K562 (cell line): Measurements from ENCODE around the gene HEATR9. TPM values are rescaled to one million over a fixed set of nuclear protein-coding genes. Genes with fewer than 3 reads are reported as not detected.
A peak's percentile ranks its signal among the peaks of the same experiment; 100 is the strongest.

Experiments
- ATAC-seq: fragments of 200-7000 bp; cut with Tn5 transposase; 3 replicates; pipeline ENCODE4 v1.9.1; 2020; ENCODE audit warnings: moderate library complexity
- BruUV-seq: library from RNA; stranded (reverse); fragments of 400-500 nt; replicated peaks from 2 replicates; lab custom pipeline; 2021; lab: Mats Ljungman, UMichigan
- CTCF ChIA-PET: fragments of 300-600 bp; formaldehyde crosslinking; extraction: SDS; loops from one replicate; lab custom pipeline; 2021; ENCODE audit warnings: low intra/inter-chr PET ratio; lab: Yijun Ruan, JAX
- POLR2A ChIA-PET: fragments of 300-600, 350-650 bp; sonication (Branson Sonifier 250); formaldehyde crosslinking; extraction: SDS; loops from one replicate; lab custom pipeline; 2021; ENCODE audit warnings: antibody characterized with exemption, inconsistent platforms; lab: Yijun Ruan, JAX
- DNase-seq, 4 experiments: peaks; one replicate each; pipeline versions ENCODE4 v3.0.0 to v3.0.0-alpha.2; 2011 to 2018; ENCODE audit warnings: low spot score in 3 of 4, mixed read lengths in 3 of 4; ENCODE audit errors: extremely low read depth in 1 of 4
- FAIRE-seq: peaks from 2 replicates; lab custom pipeline; 2011; peaks lifted over from hg19 to GRCh38; lab: Jason Lieb, UNC
- H2AFZ ChIP-seq: 2 replicates; pipeline ENCODE4 v1.6.0; 2011; ENCODE audit warnings: low read depth, low read length, control low read depth, inconsistent platforms
- H3K27ac ChIP-seq: fragments of 200-600 bp; 3 replicates; pipeline ENCODE4 v1.8.0; 2011; ENCODE audit warnings: low read depth, mild to moderate bottlenecking, control low read depth, inconsistent platforms, low read length, moderate library complexity, mixed read lengths; ENCODE audit errors: extremely low read depth
- H3K27me3 ChIP-seq, 2 experiments: fragments of 300-600 bp in 1 of 2; 2 replicates in 1 of 2; 3 replicates in 1 of 2; pipeline versions ENCODE4 v1.6.0 to v1.8.0; 2011; ENCODE audit warnings: inconsistent platforms in 2 of 2, low read length in 2 of 2, mild to moderate bottlenecking in 1 of 2, mixed read lengths in 1 of 2, moderate library complexity in 1 of 2; ENCODE audit not compliant: control insufficient read depth in 2 of 2, insufficient read depth in 2 of 2
- H3K36me3 ChIP-seq: fragments of 300-600 bp; 3 replicates; pipeline ENCODE4 v1.8.0; 2011; ENCODE audit warnings: mild to moderate bottlenecking, low read length, inconsistent platforms; ENCODE audit not compliant: control insufficient read depth, insufficient read depth
- H3K4me1 ChIP-seq, 2 experiments: fragments of 200-600 bp in 1 of 2; replicated peaks in 1 of 2; 2 replicates in 1 of 2; 3 replicates in 1 of 2; pipeline versions ENCODE4 v1.5.1 to v1.8.0; 2011; ENCODE audit warnings: inconsistent platforms in 2 of 2, low read length in 2 of 2, mild to moderate bottlenecking in 1 of 2, mixed read lengths in 1 of 2, moderate library complexity in 1 of 2; ENCODE audit not compliant: control insufficient read depth in 2 of 2, insufficient read depth in 2 of 2
- H3K4me2 ChIP-seq: 2 replicates; pipeline ENCODE4 v1.6.1; 2011; ENCODE audit warnings: low read length, control low read depth, inconsistent platforms, mixed read lengths; ENCODE audit not compliant: insufficient read depth
- H3K4me3 ChIP-seq: fragments of 200-600 bp; sonication (generic), shearing (Covaris generic); 2 replicates; pipeline ENCODE4 v1.5.1; 2016; ENCODE audit warnings: control low read depth, inconsistent platforms
- H3K79me2 ChIP-seq: fragments of 200-600 bp; 3 replicates; pipeline ENCODE4 v1.8.0; 2011; ENCODE audit warnings: low read length, inconsistent platforms; ENCODE audit not compliant: control insufficient read depth, insufficient read depth
- H3K9ac ChIP-seq, 2 experiments: 2 replicates each; pipeline versions ENCODE4 v1.6.0 to v1.6.1; 2011; ENCODE audit warnings: low read depth in 2 of 2, low read length in 2 of 2, control low read depth in 1 of 2, inconsistent platforms in 1 of 2, mild to moderate bottlenecking in 1 of 2, mixed read lengths in 1 of 2; ENCODE audit not compliant: insufficient read depth in 1 of 2
- H3K9me1 ChIP-seq: one replicate; pipeline ENCODE4 v1.6.0; 2011; ENCODE audit warnings: inconsistent platforms, mild to moderate bottlenecking, low read length, moderate library complexity; ENCODE audit not compliant: control insufficient read depth, insufficient read depth
- H3K9me3 ChIP-seq: replicated peaks from 2 replicates; pipeline ENCODE4 v1.5.1; 2011; ENCODE audit warnings: low read depth, low read length, inconsistent platforms; ENCODE audit not compliant: control insufficient read depth, insufficient read depth
- H4K20me1 ChIP-seq: replicated peaks from 2 replicates; pipeline ENCODE4 v1.6.1; 2011; ENCODE audit warnings: low read length, inconsistent platforms, mixed read lengths; ENCODE audit not compliant: control insufficient read depth, insufficient read depth
- ATF3 ChIP-seq, 2 experiments: fragments of 450-650 bp in 1 of 2; sonication (generic) in 1 of 2; formaldehyde crosslinking in 1 of 2; IDR thresholded peaks in 1 of 2; conservative IDR thresholded peaks in 1 of 2; 2 replicates each; pipeline versions ENCODE4 v1.6.1 to v1.8.1; 2016 to 2023; ENCODE audit warnings: mild to moderate bottlenecking in 2 of 2, moderate library complexity in 2 of 2, inconsistent platforms in 1 of 2, missing genetic modification reagents in 1 of 2
- CBFA2T3 ChIP-seq: fragments of 450-650 bp; IDR thresholded peaks from 2 replicates; pipeline ENCODE4 v1.6.1; 2017
- EWSR1 ChIP-seq: fragments of 450-650 bp; IDR thresholded peaks from 2 replicates; pipeline ENCODE4 v1.6.1; 2018; ENCODE audit warnings: borderline replicate concordance, mild to moderate bottlenecking, low read depth, moderate library complexity; ENCODE audit not compliant: partially characterized antibody
- HIVEP1 ChIP-seq: fragments of 250-450 bp; sonication (Bioruptor Pico); IDR thresholded peaks from 2 replicates; pipeline ENCODE4 v1.4.0; 2020; ENCODE audit warnings: mild to moderate bottlenecking
- JUND ChIP-seq, 2 experiments: IDR thresholded peaks; 2 replicates in 1 of 2; 3 replicates in 1 of 2; pipeline ENCODE4 v1.6.1; 2011; ENCODE audit warnings: borderline replicate concordance in 2 of 2, low read depth in 2 of 2, low read length in 2 of 2, improper control_type of control experiment in 1 of 2, missing biosample characterization in 1 of 2, missing genetic modification characterization in 1 of 2, missing genetic modification reagents in 1 of 2
- POLR2AphosphoS2 ChIP-seq: IDR thresholded peaks from 2 replicates; pipeline ENCODE4 v1.6.1; 2012; ENCODE audit warnings: low read length, improper control_type of control experiment
- SIRT6 ChIP-seq: IDR thresholded peaks from one replicate; pipeline ENCODE4 v1.6.1; 2012; ENCODE audit warnings: low read depth, mild to moderate bottlenecking, control low read depth, inconsistent platforms, low read length, moderate library complexity
- SMAD1 ChIP-seq: fragments of 150-350 bp; IDR thresholded peaks from 2 replicates; pipeline ENCODE4 v1.6.1; 2014; ENCODE audit warnings: low read length, low read depth; ENCODE audit not compliant: partially characterized antibody
- TBL1XR1 ChIP-seq, 2 experiments: IDR thresholded peaks; 2 replicates each; pipeline ENCODE4 v1.6.1; 2012; ENCODE audit warnings: improper control_type of control experiment in 2 of 2, low read length in 2 of 2, mild to moderate bottlenecking in 1 of 2
- TSC22D4 ChIP-seq: fragments of 450-650 bp; IDR thresholded peaks from 2 replicates; pipeline ENCODE4 v1.6.1; 2016; ENCODE audit warnings: missing genetic modification characterization, missing biosample characterization, control low read depth
- ZBTB8A ChIP-seq: fragments of 450-650 bp; IDR thresholded peaks from 2 replicates; pipeline ENCODE4 v1.6.1; 2018; ENCODE audit warnings: mild to moderate bottlenecking, moderate library complexity; ENCODE audit not compliant: partially characterized antibody
- WGBS: fragments of 100-300 bp; shearing (Covaris generic); methylation state at CpG from one replicate; pipeline ENCODE4 v1.1.6; 2016; ENCODE audit warnings: low coverage, mixed read lengths; ENCODE audit not compliant: insufficient coverage; ENCODE audit errors: missing lambda C conversion rate; 5-methylcytosine and 5-hydroxymethylcytosine counted together
- in situ Hi-C: fragments of 300-500 bp; cut with MboI; formaldehyde crosslinking; loops from 4 replicates; pipeline ENCODE4 v1.15.0; 2018; ENCODE audit warnings: inconsistent platforms, mixed read lengths
- intact Hi-C: fragments of 100-400 bp; cut with micrococcal nuclease; formaldehyde crosslinking; loops from 2 replicates; pipeline ENCODE4 v1.14.2; 2022
- polyA plus RNA-seq, 8 experiments: library from polyadenylated mRNA; depleted of rRNA in 4 of 8; stranded (reverse) in 5 of 8; unstranded in 3 of 8; fragments of >200 nt; fragmentation: Nextera tagmentation in 2 of 8; fragmentation: Illumina TruSeq in 1 of 8; extraction: Ambion mirVana in 2 of 8; extraction: Trizol in 1 of 8; gene quantifications; 2 replicates each; pipeline versions ENCODE4 v1.2.1 to v1.2.3, GENCODE V29; 2011 to 2014; ENCODE audit warnings: inconsistent platforms in 1 of 8, missing spikeins in 1 of 8
- total RNA-seq, 7 experiments: library from RNA; depleted of rRNA in 6 of 7; stranded (reverse); fragments of >200 nt in 6 of 7; fragmentation: Illumina TruSeq in 2 of 7; extraction: Trizol in 2 of 7; gene quantifications; 2 replicates each; pipeline versions ENCODE4 v1.2.1 to v1.2.3, GENCODE V29; 2011 to 2021; ENCODE audit warnings: low replicate concordance in 1 of 7
- TF ChIP-seq, protein P1 (sequence below): fragments of 200-800 bp; sonication (Bioruptor generic); IDR thresholded peaks from 2 replicates; pipeline ENCODE4 v1.6.1; 2017; ENCODE audit warnings: missing genetic modification characterization, missing compliant biosample characterization
- TF ChIP-seq, protein P2 (sequence below): sonication (generic); formaldehyde crosslinking; IDR thresholded peaks from 2 replicates; pipeline ENCODE4 v1.8.0; 2022; ENCODE audit warnings: mild to moderate bottlenecking, missing genetic modification reagents

The HEATR9 gene
- total and polyA plus RNA-seq, 9 of the 15 experiments (the other 6 are each of a cell fraction or from before 2014, with no cell fraction given), result not detected

DNA sequence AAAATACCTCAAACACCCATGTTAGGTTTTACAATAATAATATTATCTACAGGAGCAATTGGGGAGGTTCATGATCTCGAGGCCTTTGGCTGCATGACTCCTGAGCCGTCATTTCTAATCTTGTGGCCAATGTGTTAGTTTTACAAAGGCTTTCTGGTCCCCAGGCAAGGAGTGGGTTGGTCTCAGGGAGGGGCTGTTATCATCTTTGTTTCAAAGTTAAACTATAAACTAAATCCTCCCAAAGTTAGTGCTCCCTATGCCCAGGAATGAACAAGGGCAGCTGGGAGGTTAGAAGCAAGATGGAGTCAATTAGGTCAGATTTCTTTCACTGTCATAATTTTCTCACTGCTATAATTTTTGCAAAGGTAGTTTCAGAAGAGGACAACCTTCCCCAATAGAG, 20.6 kb upstream of the HEATR9 start (continued):
- TF ChIP-seq, protein P1, sequence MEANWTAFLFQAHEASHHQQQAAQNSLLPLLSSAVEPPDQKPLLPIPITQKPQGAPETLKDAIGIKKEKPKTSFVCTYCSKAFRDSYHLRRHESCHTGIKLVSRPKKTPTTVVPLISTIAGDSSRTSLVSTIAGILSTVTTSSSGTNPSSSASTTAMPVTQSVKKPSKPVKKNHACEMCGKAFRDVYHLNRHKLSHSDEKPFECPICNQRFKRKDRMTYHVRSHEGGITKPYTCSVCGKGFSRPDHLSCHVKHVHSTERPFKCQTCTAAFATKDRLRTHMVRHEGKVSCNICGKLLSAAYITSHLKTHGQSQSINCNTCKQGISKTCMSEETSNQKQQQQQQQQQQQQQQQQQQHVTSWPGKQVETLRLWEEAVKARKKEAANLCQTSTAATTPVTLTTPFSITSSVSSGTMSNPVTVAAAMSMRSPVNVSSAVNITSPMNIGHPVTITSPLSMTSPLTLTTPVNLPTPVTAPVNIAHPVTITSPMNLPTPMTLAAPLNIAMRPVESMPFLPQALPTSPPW (CRISPR knock-in tag), result no peak
- TF ChIP-seq POLR2AphosphoS2 (no peak), TSC22D4 (no peak), SIRT6 (no peak), TBL1XR1 (IDR thresholded peaks at IDR 0.05; ENCODE audit: low read length in 2 of 2) (no peak), CBFA2T3 (no peak)

DNA sequence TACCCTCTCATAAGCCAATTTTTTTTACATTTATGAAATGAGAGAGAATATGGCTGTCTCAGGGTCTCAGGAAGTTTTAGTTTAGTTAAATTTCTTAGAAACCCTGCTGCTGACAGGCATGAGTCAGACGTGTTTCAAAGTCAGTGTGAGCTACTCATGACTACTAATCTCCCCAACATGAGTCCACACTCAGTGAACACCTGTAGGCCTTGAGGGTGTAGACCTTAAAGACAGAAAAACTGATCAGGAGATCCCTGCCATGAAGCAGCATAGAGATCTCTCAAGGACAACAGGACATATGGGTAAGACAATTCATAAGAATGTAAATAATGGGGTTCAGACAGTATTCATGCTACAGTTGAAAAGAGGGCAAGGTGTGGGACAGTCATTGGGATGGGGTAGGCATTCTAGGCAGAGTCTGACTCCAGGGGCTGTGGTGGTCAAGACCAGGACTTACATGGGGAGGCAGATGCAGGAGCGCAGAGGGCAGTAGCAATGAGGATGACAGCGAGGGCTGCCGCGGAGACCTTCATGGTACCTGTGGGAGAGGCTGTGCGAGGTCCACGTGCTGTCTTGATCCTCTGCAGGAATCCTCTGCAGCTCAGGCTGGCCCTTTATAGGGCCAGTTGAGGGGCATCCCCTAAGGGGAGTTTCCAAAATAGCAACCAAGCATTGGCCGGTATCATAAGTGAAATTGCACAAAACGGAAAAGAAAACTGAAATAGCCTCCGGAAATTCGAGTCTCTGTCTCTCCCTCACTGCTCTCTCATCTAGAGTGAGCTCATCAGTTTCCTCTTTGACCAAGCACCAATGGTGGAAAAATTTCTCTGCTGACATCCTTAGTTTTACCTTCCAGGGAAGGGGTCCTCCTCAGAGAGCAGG, 11.3 kb upstream of the HEATR9 start, which contains the start of gene CCL5:
TSS of gene CCL5 (minus strand) at position 588 of the 882 bp plus-strand sequence.
- no peaks in the 10 kb centered on the region for H3K9me1 ChIP-seq
- no peaks in the 10 kb centered on the region for H3K36me3 ChIP-seq
- ChIA-PET POLR2A (interaction anchor here (0.7 to 2.4 kb wide), 6 partner anchors 8 to 125 kb away, joined by 3 to 9 read pairs (median 3); no protein-coding TSS in a partner anchor), CTCF (no interaction called here)
- no peaks in the 10 kb centered on the region for H3K9me3 ChIP-seq
- FAIRE-seq (no peak), ATAC-seq (peak; percentile 76), DNase-seq (peak in 2 of 4 experiments; percentile 51 to 63)
- no peaks in the 10 kb centered on the region for H3K79me2 ChIP-seq
- H3K27ac ChIP-seq, result peak within 1 kb of the TSS; percentile 41; the same call in 2 of the 3 replicates
- no peaks in the 10 kb centered on the region for H4K20me1 ChIP-seq
- H3K27me3 ChIP-seq, result no peaks in the 10 kb centered on the region
- intact Hi-C loops (no loop called here), in situ Hi-C loops (no loop called here)
- 32% methylated on average over 11 of the region's 11 CpGs for WGBS
- peak within 1 kb of the TSS in 1 of 2 experiments; percentile 53; a peak in 2 of 4 replicates for H3K9ac ChIP-seq
- peak within 1 kb of the TSS; percentile 54 for H3K4me2 ChIP-seq
- peaks cover 4 to 17% of the 10 kb centered on the region in 2 experiments; a peak in 4 of 5 replicates for H3K4me1 ChIP-seq
- H3K4me3 ChIP-seq, result no peak within 1 kb of the TSS
- peak within 1 kb of the TSS; percentile 87 for H2AFZ ChIP-seq
- no TSS peak for BruUV-seq
- TF ChIP-seq JUND (IDR thresholded peaks at IDR 0.05; ENCODE audit: borderline replicate concordance, low read depth, low read length), result peak; percentile 55; the same call in 1 of the 2 replicates
- TF ChIP-seq JUND (tag; IDR thresholded peaks at IDR 0.05; ENCODE audit: borderline replicate concordance, low read depth, low read length), result peak; percentile 43; the same call in 2 of the 3 replicates
- no peak for TF ChIP-seq EWSR1
- TF ChIP-seq ATF3 (IDR thresholded peaks at IDR 0.05), result peak; percentile 60
- TF ChIP-seq ATF3 (CRISPR knock-in tag; conservative IDR thresholded peaks at IDR 0.05), result no peak
- TF ChIP-seq, protein P2, sequence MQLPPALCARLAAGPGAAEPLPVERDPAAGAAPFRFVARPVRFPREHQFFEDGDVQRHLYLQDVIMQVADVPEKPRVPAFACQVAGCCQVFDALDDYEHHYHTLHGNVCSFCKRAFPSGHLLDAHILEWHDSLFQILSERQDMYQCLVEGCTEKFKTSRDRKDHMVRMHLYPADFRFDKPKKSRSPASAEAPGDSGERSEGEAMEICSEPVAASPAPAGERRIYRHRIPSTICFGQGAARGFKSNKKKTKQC (CRISPR knock-in tag), result no peak
- no peak for TF ChIP-seq HIVEP1 (CRISPR knock-in tag)
- no peak for TF ChIP-seq ZBTB8A
- no peak for TF ChIP-seq SMAD1
